ENCODE data around the gene ICE2.

The ICE2 gene

GRCh38 chr15:60371175-60372051, 107.5 kb downstream of the ICE2 start:
- no peak for DNase-seq (ENCODE audit: low spot score)

- DNase-seq (ENCODE audit: low spot score): no peak
Observed at GRCh38 chr15:60370869-60371136, 108.1 kb downstream of the ICE2 start.

- no peak for DNase-seq (ENCODE audit: low spot score)
Observed at GRCh38 chr15:60370105-60370868, 108.7 kb downstream of the ICE2 start.

GRCh38 chr15:60369696-60370095, 109.2 kb downstream of the ICE2 start:
- DNase-seq (ENCODE audit: low spot score): no peak
